HG02884 (cell line): Measurements from ENCODE around the gene PDGFRB.

Experiments used
- ATAC-seq: cut with Tn5 transposase; IDR thresholded peaks from one replicate; pipeline ENCODE4 v1.9.1; 2021; ENCODE audit warnings: mild to moderate bottlenecking, moderate library complexity; ENCODE audit not compliant: unreplicated experiment

PDGFRB gene

GRCh38 chr5:150164211-150164980 is 8.8 kb upstream of the PDGFRB start:
- ATAC-seq = no peak

- no peak for ATAC-seq
Measured at GRCh38 chr5:150163547-150164059, 8.0 kb upstream of the PDGFRB start.

GRCh38 chr5:150163035-150163434 is 7.4 kb upstream of the PDGFRB start:
- no peak for ATAC-seq

GRCh38 chr5:150162142-150162513 is 6.5 kb upstream of the PDGFRB start:
- no peak for ATAC-seq

GRCh38 chr5:150161242-150162141 is 5.8 kb upstream of the PDGFRB start:
- ATAC-seq = peak; percentile 63

- no peak for ATAC-seq
Measured at GRCh38 chr5:150160448-150161081, 4.9 kb upstream of the PDGFRB start.

GRCh38 chr5:150159741-150160179 is 4.1 kb upstream of the PDGFRB start:
- no peak for ATAC-seq

GRCh38 chr5:150159031-150159430 is 3.4 kb upstream of the PDGFRB start:
- no peak for ATAC-seq

- ATAC-seq = no peak
Measured at GRCh38 chr5:150158170-150158949, 2.7 kb upstream of the PDGFRB start.

- no peak for ATAC-seq
Measured at GRCh38 chr5:150157168-150157567, 1.5 kb upstream of the PDGFRB start.

GRCh38 chr5:150156540-150156939 is 895 bp upstream of the PDGFRB start:
- ATAC-seq = no peak

- no peak for ATAC-seq
Measured at GRCh38 chr5:150156027-150156368, 353 bp upstream of the PDGFRB start.

GRCh38 chr5:150154618-150155128 is 972 bp downstream of the PDGFRB start:
- ATAC-seq = no peak

GRCh38 chr5:150153957-150154617 is 1.6 kb downstream of the PDGFRB start:
- ATAC-seq = no peak

- ATAC-seq = no peak
Measured at GRCh38 chr5:150153483-150153882, 2.2 kb downstream of the PDGFRB start.

GRCh38 chr5:150152636-150153462 is 2.8 kb downstream of the PDGFRB start:
- ATAC-seq = no peak

- ATAC-seq = no peak
Measured at GRCh38 chr5:150149618-150150017, 6.0 kb downstream of the PDGFRB start.

- ATAC-seq = no peak
Measured at GRCh38 chr5:150148117-150148927, 7.3 kb downstream of the PDGFRB start.
